NT2/D1 (cell line): ENCODE measurements around the gene EVI2B.
"Not testable (repeated sequence)": the region's sequence is repeated elsewhere in the genome, so short reads cannot be mapped to it uniquely, and the experiment has no call there.

Source experiments
- DNase-seq: peaks from one replicate; pipeline ENCODE4 v3.0.0-alpha.2; 2011; ENCODE audit warnings: low read depth, low spot score
- H3K27me3 ChIP-seq: 2 replicates; pipeline ENCODE4 v1.6.0; 2011; ENCODE audit warnings: mild to moderate bottlenecking; ENCODE audit not compliant: insufficient read length, insufficient read depth
- H3K36me3 ChIP-seq: 2 replicates; pipeline ENCODE4 v1.6.1; 2011; ENCODE audit warnings: mild to moderate bottlenecking, low read length, mixed read lengths; ENCODE audit not compliant: insufficient read depth, insufficient read length
- H3K4me1 ChIP-seq: 2 replicates; pipeline ENCODE4 v1.5.1; 2011; ENCODE audit not compliant: insufficient read depth, insufficient read length
- H3K4me3 ChIP-seq: 2 replicates; pipeline ENCODE4 v1.5.1; 2011; ENCODE audit warnings: low read depth; ENCODE audit not compliant: insufficient read length
- H3K9ac ChIP-seq: 2 replicates; pipeline ENCODE4 v1.6.0; 2011; ENCODE audit warnings: low read depth; ENCODE audit not compliant: insufficient read length
- H3K9me3 ChIP-seq: 2 replicates; pipeline ENCODE4 v1.5.1; 2011; ENCODE audit warnings: mild to moderate bottlenecking, low read length; ENCODE audit not compliant: insufficient read depth
- SUZ12 ChIP-seq: IDR thresholded peaks from 2 replicates; pipeline ENCODE4 v1.6.1; 2011; ENCODE audit not compliant: insufficient read length, insufficient read depth; ENCODE audit errors: extremely low read depth
- YY1 ChIP-seq: IDR thresholded peaks from 2 replicates; pipeline ENCODE4 v1.6.1; 2011; ENCODE audit not compliant: insufficient read length, insufficient read depth
- ZNF274 ChIP-seq: IDR thresholded peaks from 2 replicates; pipeline ENCODE4 v1.6.1; 2011; ENCODE audit warnings: mild to moderate bottlenecking, low read depth, low read length

EVI2B gene

DNA sequence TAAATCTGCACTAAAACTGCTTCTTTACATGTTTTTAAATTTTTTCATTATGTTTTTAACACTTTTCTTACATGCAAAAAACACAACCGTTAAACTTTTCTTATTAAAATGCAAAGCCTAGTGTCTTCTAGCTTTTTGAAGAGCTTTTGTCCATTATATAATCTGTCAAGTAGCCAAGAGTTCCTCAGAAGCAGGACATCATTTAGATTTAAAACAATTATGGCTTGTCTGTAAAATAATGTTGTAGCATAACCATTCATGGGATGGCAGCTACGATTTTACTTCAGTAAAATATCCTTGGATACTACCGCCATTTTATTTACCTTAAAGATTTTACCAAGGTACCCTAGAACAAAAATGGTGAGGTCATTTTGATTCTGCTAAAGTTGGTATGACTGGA is 19.6 kb downstream of the EVI2B start:
- TF ChIP-seq YY1 (no peak), SUZ12 (no peak), ZNF274 (no peak)
- DNase-seq = no peak

DNA sequence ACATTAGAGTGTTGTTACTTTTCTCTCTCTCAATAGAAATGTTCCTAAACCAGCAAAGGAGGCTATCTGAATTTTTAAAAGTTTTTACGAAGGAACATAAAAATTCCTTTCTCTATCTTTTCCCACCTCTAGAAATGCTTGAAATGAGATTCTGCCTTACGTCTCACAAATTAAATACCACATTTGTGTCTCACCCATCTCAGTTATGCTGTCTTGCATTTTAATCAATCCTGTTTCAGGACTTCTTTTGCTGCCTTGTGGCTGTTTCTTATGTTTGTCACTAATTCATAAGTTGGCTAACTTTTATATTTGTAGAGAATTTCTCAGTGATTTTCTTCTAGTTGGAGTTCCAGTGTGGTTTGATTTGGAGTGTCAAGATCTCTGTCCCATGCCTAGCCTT is 20.3 kb downstream of the EVI2B start:
- no peaks in the 10 kb centered on the region for H3K36me3 ChIP-seq
- DNase-seq = no peak

More for the DNA sequence above, 19.6 kb downstream of the EVI2B start:
- Histone ChIP-seq H3K36me3 (no peaks in the 10 kb centered on the region), H3K4me3 (no peak overlapping the region), H3K27me3 (no peaks in the 10 kb centered on the region), H3K4me1 (no peaks in the 10 kb centered on the region), H3K9ac (no peak overlapping the region), H3K9me3 (no peaks in the 10 kb centered on the region)

DNA sequence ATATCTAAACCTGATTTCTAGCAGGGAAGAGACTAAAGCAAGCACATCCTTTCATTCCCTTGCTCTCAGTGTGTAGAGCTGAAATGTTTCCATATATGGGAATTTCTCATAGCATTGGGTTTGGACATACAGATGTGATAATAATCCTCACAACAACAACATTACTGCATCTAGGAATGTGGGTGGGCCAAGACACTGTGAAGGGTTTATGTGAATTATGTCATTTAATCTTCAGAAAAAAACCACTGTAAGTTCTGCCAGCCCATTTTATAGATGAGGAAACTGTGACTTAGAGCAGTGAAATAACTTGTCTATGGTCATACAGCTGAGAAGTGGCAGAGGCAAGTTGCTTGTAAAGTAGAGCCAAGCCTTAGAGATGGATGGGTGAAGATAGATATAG is 22.0 kb downstream of the EVI2B start:
- TF ChIP-seq YY1 = no peak
- no peak for TF ChIP-seq ZNF274
- TF ChIP-seq SUZ12 = no peak
- no peak overlapping the region for H3K9ac ChIP-seq
- H3K27me3 ChIP-seq = no peaks in the 10 kb centered on the region
- DNase-seq = no peak
- H3K4me1 ChIP-seq = no peaks in the 10 kb centered on the region
- H3K4me3 ChIP-seq = no peak overlapping the region
- H3K36me3 ChIP-seq = no peaks in the 10 kb centered on the region
- H3K9me3 ChIP-seq = no peaks in the 10 kb centered on the region

More for the DNA sequence above, 20.3 kb downstream of the EVI2B start:
- H3K4me3 ChIP-seq = no peak overlapping the region
- H3K9ac ChIP-seq = no peak overlapping the region
- H3K27me3 ChIP-seq = no peaks in the 10 kb centered on the region
- TF ChIP-seq ZNF274 (no peak), YY1 (no peak), SUZ12 (no peak)
- no peaks in the 10 kb centered on the region for H3K9me3 ChIP-seq
- no peaks in the 10 kb centered on the region for H3K4me1 ChIP-seq

GRCh38 chr17:31289790-31290189 is 24.1 kb downstream of the EVI2B start:
- Histone ChIP-seq H3K9ac (no peak overlapping the region), H3K36me3 (no peaks in the 10 kb centered on the region), H3K4me1 (no peaks in the 10 kb centered on the region), H3K27me3 (no peaks in the 10 kb centered on the region), H3K4me3 (no peak overlapping the region), H3K9me3 (no peaks in the 10 kb centered on the region)
- TF ChIP-seq YY1 (no peak), SUZ12 (no peak), ZNF274 (no peak)
- DNase-seq = no peak

DNA sequence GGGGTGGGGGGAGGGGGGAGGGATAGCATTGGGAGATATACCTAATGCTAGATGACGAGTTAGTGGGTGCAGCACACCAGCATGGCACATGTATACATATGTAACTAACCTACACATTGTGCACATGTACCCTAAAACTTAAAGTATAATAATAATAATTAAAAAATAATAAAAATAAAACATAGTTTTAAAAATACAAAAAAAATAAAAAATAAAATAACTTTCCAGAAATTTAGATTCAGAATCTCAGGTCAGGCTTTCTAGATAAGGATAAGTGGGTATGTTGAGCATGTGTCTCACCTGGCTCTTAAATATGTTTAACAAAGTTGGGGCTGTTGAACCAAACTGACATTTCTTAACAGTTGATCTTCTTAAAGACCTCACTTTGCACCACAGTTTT is 25.9 kb downstream of the EVI2B start:
- not testable (repeated sequence) for DNase-seq, H3K36me3 ChIP-seq

GRCh38 chr17:31286587-31286986 is 27.3 kb downstream of the EVI2B start:
- Histone ChIP-seq H3K27me3 (no peaks in the 10 kb centered on the region), H3K9ac (no peak overlapping the region), H3K4me3 (no peak overlapping the region), H3K9me3 (no peaks in the 10 kb centered on the region), H3K36me3 (no peaks in the 10 kb centered on the region), H3K4me1 (no peaks in the 10 kb centered on the region)
- TF ChIP-seq SUZ12 = no peak
- no peak for TF ChIP-seq YY1
- no peak for TF ChIP-seq ZNF274
- DNase-seq = no peak

More for the DNA sequence above, 25.9 kb downstream of the EVI2B start:
- H3K4me1 ChIP-seq, H3K9ac ChIP-seq, H3K27me3 ChIP-seq, H3K9me3 ChIP-seq, H3K4me3 ChIP-seq: not testable (repeated sequence)

GRCh38 chr17:31283841-31284240 is 30.0 kb downstream of the EVI2B start:
- no peaks in the 10 kb centered on the region for H3K9me3 ChIP-seq
- no peak for DNase-seq
- no peaks in the 10 kb centered on the region for H3K4me1 ChIP-seq
- no peak overlapping the region for H3K9ac ChIP-seq
- TF ChIP-seq YY1 (no peak), ZNF274 (no peak), SUZ12 (no peak)
- H3K36me3 ChIP-seq = no peaks in the 10 kb centered on the region
- H3K4me3 ChIP-seq = no peak overlapping the region
- H3K27me3 ChIP-seq = no peaks in the 10 kb centered on the region

- H3K9ac ChIP-seq = no peak overlapping the region
- TF ChIP-seq YY1 = no peak
- peaks cover 7% of the 10 kb centered on the region for H3K36me3 ChIP-seq
- H3K9me3 ChIP-seq = no peaks in the 10 kb centered on the region
- no peak for DNase-seq
- no peaks in the 10 kb centered on the region for H3K27me3 ChIP-seq
- H3K4me1 ChIP-seq = no peaks in the 10 kb centered on the region
- H3K4me3 ChIP-seq = no peak overlapping the region
These were observed 32.8 kb downstream of the EVI2B start for GRCh38 chr17:31281061-31281460.
